MG63 (cell line): ENCODE results near the gene TPCN1. TPM values are rescaled to one million over a fixed set of nuclear protein-coding genes. Genes with fewer than 3 reads are reported as not detected.

Experiments
- DNase-seq: peaks from one replicate; pipeline ENCODE4 v3.0.0-alpha.2; 2020
- H3K27me3 ChIP-seq: fragments of 250-450 bp; sonication (Bioruptor Pico); 2 replicates; pipeline ENCODE4 v1.5.1; 2020; ENCODE audit warnings: mild to moderate bottlenecking, moderate library complexity
- H3K36me3 ChIP-seq: fragments of 250-450 bp; sonication (Bioruptor Pico); 2 replicates; pipeline ENCODE4 v1.5.1; 2020; ENCODE audit warnings: mild to moderate bottlenecking, moderate library complexity
- H3K4me3 ChIP-seq: fragments of 250-450 bp; sonication (Bioruptor Pico); 2 replicates; pipeline ENCODE4 v1.5.1; 2020; ENCODE audit warnings: mild to moderate bottlenecking, moderate library complexity
- H3K9me3 ChIP-seq: fragments of 250-450 bp; sonication (Bioruptor Pico); 2 replicates; pipeline ENCODE4 v1.5.1; 2020; ENCODE audit warnings: mild to moderate bottlenecking, moderate library complexity
- total RNA-seq: library from RNA; depleted of rRNA; stranded (reverse); fragments of >200 nt; shearing (Covaris generic); gene quantifications from 2 replicates; pipeline ENCODE4 v1.2.3, GENCODE V29; 2014; ENCODE audit warnings: low replicate concordance

TPCN1 gene
- total RNA-seq, 1 experiment from 2014 or later: 5.4 TPM

GRCh38 chr12:113244478-113244958 is 23.3 kb downstream of the TPCN1 start:
- H3K27me3 ChIP-seq: no peaks in the 10 kb centered on the region
- H3K36me3 ChIP-seq: no peaks in the 10 kb centered on the region; the same call in 1 of the 2 replicates
- no peak overlapping the region for H3K4me3 ChIP-seq
- H3K9me3 ChIP-seq: no peaks in the 10 kb centered on the region
- no peak for DNase-seq

DNA sequence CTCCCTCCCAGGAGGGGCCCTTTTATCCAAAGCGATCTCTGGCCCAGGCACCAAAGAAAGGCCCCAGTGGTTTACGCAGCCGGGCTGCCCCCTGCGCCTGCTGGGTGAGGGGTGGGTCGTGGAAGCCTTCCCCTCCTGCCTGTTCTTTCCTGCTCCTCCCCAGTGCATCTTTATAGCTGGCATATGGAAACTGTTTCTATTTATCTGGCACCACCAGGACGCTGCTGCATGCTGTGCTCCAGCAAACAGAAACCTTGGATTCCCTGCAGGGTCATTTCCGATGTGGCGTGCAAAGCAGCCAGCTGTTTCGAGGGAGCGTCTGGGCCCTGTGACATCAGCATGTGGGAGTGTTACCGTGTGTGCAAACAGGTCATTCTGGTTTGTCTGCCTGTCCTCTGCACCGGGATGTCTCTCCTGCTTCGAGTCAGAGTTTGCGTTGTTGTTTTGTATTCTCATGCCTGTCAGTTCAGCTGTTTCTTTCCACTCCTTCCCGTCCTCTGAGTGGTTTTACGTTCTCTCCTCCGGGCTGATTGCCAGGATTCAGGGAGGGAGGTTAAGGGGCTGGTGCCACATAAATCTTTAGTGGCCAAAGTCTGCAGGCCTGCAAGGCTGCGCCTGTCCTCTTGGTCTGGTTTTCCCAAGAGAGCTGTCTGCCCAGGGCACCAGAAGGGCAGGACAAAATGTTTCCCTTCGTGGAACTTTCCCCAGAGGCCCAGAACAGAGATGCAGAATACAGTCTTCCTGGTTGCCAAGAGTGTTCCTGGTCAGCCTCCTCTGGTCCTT is 24.6 kb downstream of the TPCN1 start:
- Histone ChIP-seq H3K9me3 (no peaks in the 10 kb centered on the region), H3K4me3 (no peak overlapping the region), H3K36me3 (no peaks in the 10 kb centered on the region; the same call in 1 of the 2 replicates), H3K27me3 (no peaks in the 10 kb centered on the region)
- peak; percentile 90 for DNase-seq

- Histone ChIP-seq H3K9me3 (no peaks in the 10 kb centered on the region), H3K4me3 (no peak overlapping the region), H3K27me3 (no peaks in the 10 kb centered on the region), H3K36me3 (no peaks in the 10 kb centered on the region; the same call in 1 of the 2 replicates)
- DNase-seq: no peak
Observed at GRCh38 chr12:113246478-113247122, 25.3 kb downstream of the TPCN1 start.

DNA sequence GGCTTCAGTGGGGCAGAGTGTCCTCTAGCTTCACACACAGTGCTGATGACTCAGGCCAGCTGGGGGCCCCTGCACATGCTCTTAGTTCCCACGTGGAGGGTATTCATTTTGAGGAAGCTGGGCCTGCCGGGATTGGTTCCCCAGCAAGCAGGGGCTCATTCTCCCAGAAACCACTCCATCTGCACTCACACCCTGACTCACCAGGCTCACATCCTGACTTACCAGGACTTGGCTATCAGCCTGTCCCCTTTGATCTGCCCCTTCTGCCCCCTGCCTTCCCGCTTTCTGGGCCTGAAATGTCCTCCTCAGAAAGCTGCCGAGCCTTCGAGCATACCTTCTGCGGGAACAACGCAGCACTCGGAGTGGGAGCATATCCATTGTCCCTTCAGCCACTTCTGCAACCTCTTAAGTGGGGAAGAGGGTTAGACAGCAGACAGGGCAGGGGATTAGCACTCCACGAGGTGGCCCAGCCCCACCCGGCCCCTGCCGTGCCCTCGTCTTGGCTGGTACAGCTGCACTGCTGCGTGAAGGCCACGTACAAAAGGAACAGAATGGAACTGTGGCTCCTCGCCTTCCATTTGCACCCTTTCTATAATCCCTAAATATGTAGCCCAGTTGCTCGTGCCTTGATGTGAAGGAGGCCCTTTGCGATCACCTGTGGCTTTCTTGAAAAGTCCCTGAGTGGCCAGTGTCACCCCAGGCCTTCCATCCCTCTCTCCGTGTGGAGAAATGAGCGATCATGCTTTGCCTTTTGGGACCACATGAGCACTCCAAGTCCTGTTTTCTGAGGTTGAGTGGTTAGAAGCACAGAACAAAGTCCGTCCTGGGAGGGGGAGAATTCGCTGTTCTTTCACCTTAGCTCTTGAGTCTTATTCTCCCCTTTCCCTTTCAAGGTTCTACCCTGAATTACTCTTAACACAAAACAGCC is 26.1 kb downstream of the TPCN1 start:
- Histone ChIP-seq H3K9me3 (no peaks in the 10 kb centered on the region), H3K27me3 (no peaks in the 10 kb centered on the region), H3K36me3 (no peaks in the 10 kb centered on the region; the same call in 1 of the 2 replicates), H3K4me3 (no peak overlapping the region)
- peak; percentile 33 for DNase-seq

DNA sequence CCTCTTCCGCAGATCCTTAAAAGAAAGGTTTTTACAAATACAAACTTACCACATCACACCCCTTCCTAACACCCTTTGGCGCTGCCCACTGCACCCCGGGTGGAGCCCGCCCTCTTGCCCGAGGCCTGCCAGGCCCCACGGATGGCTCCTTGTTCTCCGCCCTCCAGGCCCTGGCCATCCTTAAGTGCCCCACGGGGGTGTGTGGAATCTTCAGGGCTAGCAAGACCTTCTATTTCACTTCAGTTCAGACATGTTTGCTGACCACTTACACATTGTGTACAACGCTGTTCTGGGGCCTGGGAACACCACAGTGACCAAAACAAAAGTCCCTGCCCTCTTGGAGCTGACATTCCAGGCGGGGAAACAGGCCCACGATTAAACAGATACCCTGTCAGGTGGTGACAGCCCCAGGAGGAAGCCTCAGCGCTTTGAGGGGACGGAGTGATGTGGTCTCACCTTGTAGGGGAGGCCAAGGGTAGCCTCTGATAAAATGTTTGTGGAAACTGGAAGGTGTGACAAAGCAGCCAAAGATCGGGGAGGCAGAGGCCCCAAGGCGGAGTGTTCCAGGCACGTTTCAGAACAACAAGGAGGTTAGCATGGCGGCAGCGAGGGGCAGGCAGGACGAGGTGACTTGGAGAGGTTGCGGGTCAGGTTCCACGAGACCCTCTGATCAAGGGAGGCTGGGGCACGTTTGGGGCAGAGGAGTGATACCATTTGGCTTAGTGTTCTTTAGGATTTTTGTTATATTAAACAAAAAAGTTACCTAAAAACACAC is 27.0 kb downstream of the TPCN1 start:
- no peaks in the 10 kb centered on the region for H3K36me3 ChIP-seq
- H3K27me3 ChIP-seq: no peaks in the 10 kb centered on the region
- no peaks in the 10 kb centered on the region; the same call in 1 of the 2 replicates for H3K9me3 ChIP-seq
- no peak for DNase-seq
- no peak overlapping the region for H3K4me3 ChIP-seq

- Histone ChIP-seq H3K27me3 (no peaks in the 10 kb centered on the region), H3K36me3 (no peaks in the 10 kb centered on the region), H3K9me3 (no peaks in the 10 kb centered on the region; the same call in 1 of the 2 replicates), H3K4me3 (no peak overlapping the region)
- DNase-seq: no peak
Observed at GRCh38 chr12:113248842-113249435, 27.7 kb downstream of the TPCN1 start.

DNA sequence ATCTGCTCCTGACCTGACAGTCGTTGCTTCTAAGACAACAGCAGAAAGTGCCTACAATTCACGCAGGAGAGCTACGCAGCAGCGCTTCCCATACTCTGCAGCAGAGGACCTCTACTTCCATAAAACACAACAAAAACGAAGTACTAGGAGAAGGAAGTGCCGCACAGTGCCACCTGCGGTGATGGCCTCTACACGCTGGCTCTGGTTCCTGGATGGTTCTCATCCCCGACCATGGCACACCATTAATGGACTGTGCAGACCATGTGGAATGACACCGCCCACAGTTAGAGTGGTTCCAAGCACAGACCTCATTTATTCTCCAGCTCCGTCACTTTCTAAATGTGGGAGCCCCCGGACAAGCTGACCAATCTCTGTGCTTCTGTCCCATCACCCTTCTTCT is 28.3 kb downstream of the TPCN1 start:
- no peak for DNase-seq
- H3K36me3 ChIP-seq: no peaks in the 10 kb centered on the region
- H3K9me3 ChIP-seq: no peaks in the 10 kb centered on the region; the same call in 1 of the 2 replicates
- H3K27me3 ChIP-seq: no peaks in the 10 kb centered on the region
- no peak overlapping the region for H3K4me3 ChIP-seq

- no peak for DNase-seq
- no peaks in the 10 kb centered on the region; the same call in 1 of the 2 replicates for H3K9me3 ChIP-seq
- H3K27me3 ChIP-seq: no peaks in the 10 kb centered on the region
Observed at GRCh38 chr12:113250045-113250444, 28.8 kb downstream of the TPCN1 start.

GRCh38 chr12:113251404-113252070 is 30.3 kb downstream of the TPCN1 start:
- Histone ChIP-seq H3K9me3 (no peaks in the 10 kb centered on the region; the same call in 1 of the 2 replicates), H3K36me3 (no peaks in the 10 kb centered on the region), H3K4me3 (no peak overlapping the region), H3K27me3 (no peaks in the 10 kb centered on the region)
- DNase-seq: no peak

More at GRCh38 chr12:113250045-113250444, 28.8 kb downstream of the TPCN1 start:
- Histone ChIP-seq H3K36me3 (no peaks in the 10 kb centered on the region), H3K4me3 (no peak overlapping the region)

DNA sequence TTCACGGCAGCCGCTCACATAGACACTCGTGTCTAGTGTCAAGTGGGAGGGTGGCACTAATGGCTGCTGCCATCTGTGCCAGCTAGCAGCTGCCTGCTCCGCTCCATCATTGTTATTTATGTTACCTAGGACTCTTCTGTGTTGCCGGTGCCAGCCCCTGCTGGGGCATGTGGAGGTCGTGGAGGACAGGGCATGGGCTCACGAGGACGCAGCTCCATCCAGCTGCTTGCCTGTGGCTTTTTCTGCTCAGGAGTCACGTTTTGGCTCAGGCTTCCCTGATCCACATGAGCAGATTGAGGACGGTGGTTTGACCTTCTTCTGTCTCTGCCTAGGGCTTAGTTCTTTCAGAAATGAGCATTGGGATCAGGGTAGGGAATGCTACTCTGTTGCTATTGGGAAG is 31.2 kb downstream of the TPCN1 start:
- Histone ChIP-seq H3K36me3 (no peaks in the 10 kb centered on the region), H3K9me3 (no peaks in the 10 kb centered on the region; the same call in 1 of the 2 replicates), H3K27me3 (no peaks in the 10 kb centered on the region), H3K4me3 (no peak overlapping the region)
- no peak for DNase-seq

GRCh38 chr12:113253532-113254285 is 32.4 kb downstream of the TPCN1 start:
- Histone ChIP-seq H3K9me3 (no peaks in the 10 kb centered on the region; the same call in 1 of the 2 replicates), H3K4me3 (no peak overlapping the region), H3K36me3 (no peaks in the 10 kb centered on the region), H3K27me3 (no peaks in the 10 kb centered on the region)
- DNase-seq: no peak

DNA sequence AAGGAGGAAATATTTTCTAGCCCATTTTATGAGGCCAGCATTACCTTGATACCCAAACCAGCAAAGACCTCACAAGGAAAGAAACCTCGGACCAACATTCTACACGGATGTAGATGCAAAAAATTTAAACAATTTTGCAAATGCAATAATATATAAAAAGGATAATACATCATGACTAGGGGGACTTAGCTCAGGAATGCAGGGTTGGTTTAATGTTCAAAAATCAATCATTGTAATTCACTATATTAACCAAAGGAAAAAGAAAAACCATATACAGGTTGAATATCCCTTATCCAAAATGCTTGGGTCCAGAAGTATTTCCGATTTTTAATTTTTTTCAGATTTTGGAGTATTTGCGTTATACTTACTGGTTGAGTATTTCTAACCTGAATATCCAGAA is 33.0 kb downstream of the TPCN1 start:
- no peak for DNase-seq
- H3K4me3 ChIP-seq: no peak overlapping the region
- H3K27me3 ChIP-seq: no peaks in the 10 kb centered on the region
- H3K9me3 ChIP-seq: no peaks in the 10 kb centered on the region; the same call in 1 of the 2 replicates
- no peaks in the 10 kb centered on the region for H3K36me3 ChIP-seq

DNA sequence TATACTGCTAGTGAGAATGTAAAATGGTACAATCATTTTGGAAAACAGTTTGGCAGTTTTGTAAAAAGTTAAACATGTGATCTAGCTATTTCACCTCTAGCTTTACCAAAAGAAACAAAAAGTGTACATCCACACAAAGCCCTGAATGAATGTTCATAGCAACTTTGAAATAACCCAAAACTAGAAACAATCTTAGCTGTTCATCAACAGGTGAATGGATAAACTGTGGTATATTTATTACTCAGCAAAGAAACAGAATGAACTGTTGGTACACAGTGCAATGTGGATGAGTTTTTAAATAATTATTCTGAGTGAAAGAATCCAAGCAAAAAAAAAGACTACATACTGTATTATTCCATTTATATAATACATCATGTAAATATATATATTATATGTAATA is 36.3 kb downstream of the TPCN1 start:
- Histone ChIP-seq H3K9me3 (no peaks in the 10 kb centered on the region; the same call in 1 of the 2 replicates), H3K27me3 (no peaks in the 10 kb centered on the region), H3K36me3 (no peaks in the 10 kb centered on the region), H3K4me3 (no peak overlapping the region)
- DNase-seq: no peak

- no peak for DNase-seq
- no peaks in the 10 kb centered on the region for H3K36me3 ChIP-seq
Observed at GRCh38 chr12:113260127-113260526, 38.9 kb downstream of the TPCN1 start.

More at GRCh38 chr12:113260127-113260526, 38.9 kb downstream of the TPCN1 start:
- Histone ChIP-seq H3K4me3 (no peak overlapping the region), H3K9me3 (no peaks in the 10 kb centered on the region), H3K27me3 (no peaks in the 10 kb centered on the region)
